GM12874 (cell line): ENCODE measurements around the gene HCN1.

Source experiments
- CTCF ChIP-seq: IDR thresholded peaks from 2 replicates; pipeline ENCODE4 v1.5.1; 2011; ENCODE audit warnings: low read depth, mild to moderate bottlenecking, control low read depth, low read length, moderate library complexity; ENCODE audit not compliant: insufficient read depth

HCN1 gene

GRCh38 chr5:45277860-45278259 is 418.3 kb downstream of the HCN1 start:
- TF ChIP-seq CTCF = no peak

- TF ChIP-seq CTCF = no peak
Observed at GRCh38 chr5:45274241-45274640, 421.9 kb downstream of the HCN1 start.

- TF ChIP-seq CTCF = no peak
Observed at GRCh38 chr5:45271626-45272025, 424.6 kb downstream of the HCN1 start.

- no peak for TF ChIP-seq CTCF
Observed at GRCh38 chr5:45264447-45264846, 431.7 kb downstream of the HCN1 start.

GRCh38 chr5:45262061-45262590 is 434.1 kb downstream of the HCN1 start:
- TF ChIP-seq CTCF = no peak

- TF ChIP-seq CTCF = no peak
Observed at GRCh38 chr5:45261125-45261524, 435.1 kb downstream of the HCN1 start.

- no peak for TF ChIP-seq CTCF
Observed at GRCh38 chr5:45260292-45260691, 435.9 kb downstream of the HCN1 start.
